Central memory CD4-positive, alpha-beta T cell (primary cell): ENCODE measurements around the gene MAGT1.
"Not testable (repeated sequence)": the region's sequence is repeated elsewhere in the genome, so short reads cannot be mapped to it uniquely, and the experiment has no call there.

ENCODE experiments used
- DNase-seq: peaks from one replicate; pipeline ENCODE4 v3.0.0; 2022

The MAGT1 gene

GRCh38 chrX:77821989-77822388 is 73.2 kb downstream of the MAGT1 start:
- DNase-seq = not testable (repeated sequence)

- DNase-seq = no peak
Measured at GRCh38 chrX:77820091-77820727, 75.0 kb downstream of the MAGT1 start.

- DNase-seq = no peak
Measured at GRCh38 chrX:77814210-77814609, 81.0 kb downstream of the MAGT1 start.

GRCh38 chrX:77802201-77802600 is 93.0 kb downstream of the MAGT1 start:
- no peak for DNase-seq

- no peak for DNase-seq
Measured at GRCh38 chrX:77795124-77795523, 100.1 kb downstream of the MAGT1 start.

GRCh38 chrX:77793946-77794345 is 101.3 kb downstream of the MAGT1 start:
- no peak for DNase-seq

- peak; percentile 59 for DNase-seq
Measured at GRCh38 chrX:77788050-77788449, 107.2 kb downstream of the MAGT1 start.

GRCh38 chrX:77786365-77786680 is 108.9 kb downstream of the MAGT1 start:
- no peak for DNase-seq

GRCh38 chrX:77785486-77786364 is 109.5 kb downstream of the MAGT1 start, which contains the start of gene ATRX:
TSS of gene ATRX (minus strand) at chrX:77786216. CDS start at chrX:77786001, 215 bp downstream.
- DNase-seq = peak; percentile 81

- DNase-seq = no peak
Measured at GRCh38 chrX:77779695-77780094, 115.5 kb downstream of the MAGT1 start.

GRCh38 chrX:77776659-77777058 is 118.6 kb downstream of the MAGT1 start:
- DNase-seq = no peak
